ENCODE measurements around the gene PHF21A. TPM values are rescaled to one million over a fixed set of nuclear protein-coding genes. Genes with fewer than 3 reads are reported as not detected.

Gene PHF21A
- total RNA-seq, 2 donors from 2014 or later: 47.2 to 53.9 TPM

DNA sequence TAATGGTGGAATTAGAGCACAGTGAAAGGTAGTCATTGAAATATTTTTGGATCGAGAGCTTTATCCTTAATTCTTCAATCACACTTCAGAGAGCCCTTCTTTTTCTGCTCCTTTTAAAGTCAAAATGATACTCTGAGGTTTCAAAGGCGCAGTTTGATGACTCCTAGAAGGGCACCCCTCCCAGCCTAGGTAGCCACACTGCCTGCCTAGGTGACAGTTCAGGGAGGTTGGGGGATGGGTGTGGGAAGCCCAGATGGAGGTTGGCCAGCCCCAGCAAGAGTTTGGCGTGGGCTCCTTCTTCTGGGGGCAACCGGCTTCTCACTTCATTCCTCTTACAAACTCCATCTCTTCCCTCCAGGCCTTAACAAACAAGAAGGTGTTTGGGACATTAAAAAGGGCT, 28.6 kb upstream of the PHF21A start:
- H3K36me3 Mint-ChIP-seq (ENCODE audit: low read depth): no peaks in the 10 kb centered on the region
- no peak overlapping the region for H3K27ac Mint-ChIP-seq
- 84 to 100% methylated on average over 1 to 4 of the region's 4 CpGs for WGBS, 2 experiments (ENCODE audit: insufficient coverage in 1 of 2, insufficient read length in 1 of 2)
- no peaks in the 10 kb centered on the region for H3K36me3 ChIP-seq (ENCODE audit: control insufficient read depth, insufficient read depth, low read length)
- no peaks in the 10 kb centered on the region for H3K27me3 ChIP-seq (ENCODE audit: control insufficient read depth, insufficient read depth, low read length, poor library complexity, severe bottlenecking)
- no peak overlapping the region for H3K9ac ChIP-seq (ENCODE audit: extremely low read depth, low read length, poor library complexity, severe bottlenecking)
- no peak for DNase-seq
- H3K4me3 ChIP-seq (ENCODE audit: low read length): no peak overlapping the region
- peaks cover 17% of the 10 kb centered on the region for H3K4me1 Mint-ChIP-seq
- peaks cover 3% of the 10 kb centered on the region for H3K9me3 Mint-ChIP-seq
- H3K9me3 ChIP-seq (ENCODE audit: control insufficient read depth, low read length): no peaks in the 10 kb centered on the region
- TF ChIP-seq, protein P1, sequence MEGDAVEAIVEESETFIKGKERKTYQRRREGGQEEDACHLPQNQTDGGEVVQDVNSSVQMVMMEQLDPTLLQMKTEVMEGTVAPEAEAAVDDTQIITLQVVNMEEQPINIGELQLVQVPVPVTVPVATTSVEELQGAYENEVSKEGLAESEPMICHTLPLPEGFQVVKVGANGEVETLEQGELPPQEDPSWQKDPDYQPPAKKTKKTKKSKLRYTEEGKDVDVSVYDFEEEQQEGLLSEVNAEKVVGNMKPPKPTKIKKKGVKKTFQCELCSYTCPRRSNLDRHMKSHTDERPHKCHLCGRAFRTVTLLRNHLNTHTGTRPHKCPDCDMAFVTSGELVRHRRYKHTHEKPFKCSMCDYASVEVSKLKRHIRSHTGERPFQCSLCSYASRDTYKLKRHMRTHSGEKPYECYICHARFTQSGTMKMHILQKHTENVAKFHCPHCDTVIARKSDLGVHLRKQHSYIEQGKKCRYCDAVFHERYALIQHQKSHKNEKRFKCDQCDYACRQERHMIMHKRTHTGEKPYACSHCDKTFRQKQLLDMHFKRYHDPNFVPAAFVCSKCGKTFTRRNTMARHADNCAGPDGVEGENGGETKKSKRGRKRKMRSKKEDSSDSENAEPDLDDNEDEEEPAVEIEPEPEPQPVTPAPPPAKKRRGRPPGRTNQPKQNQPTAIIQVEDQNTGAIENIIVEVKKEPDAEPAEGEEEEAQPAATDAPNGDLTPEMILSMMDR (conservative IDR thresholded peaks at IDR 0.05): no peak
- H3K27me3 Mint-ChIP-seq (ENCODE audit: insufficient read depth): peaks cover 10% of the 10 kb centered on the region
- H3K4me3 Mint-ChIP-seq: no peak overlapping the region
- no peak overlapping the region for H3K27ac ChIP-seq (ENCODE audit: low read depth, low read length)
- H3K4me1 ChIP-seq (ENCODE audit: control insufficient read depth, insufficient read depth, low read length): no peaks in the 10 kb centered on the region

DNA sequence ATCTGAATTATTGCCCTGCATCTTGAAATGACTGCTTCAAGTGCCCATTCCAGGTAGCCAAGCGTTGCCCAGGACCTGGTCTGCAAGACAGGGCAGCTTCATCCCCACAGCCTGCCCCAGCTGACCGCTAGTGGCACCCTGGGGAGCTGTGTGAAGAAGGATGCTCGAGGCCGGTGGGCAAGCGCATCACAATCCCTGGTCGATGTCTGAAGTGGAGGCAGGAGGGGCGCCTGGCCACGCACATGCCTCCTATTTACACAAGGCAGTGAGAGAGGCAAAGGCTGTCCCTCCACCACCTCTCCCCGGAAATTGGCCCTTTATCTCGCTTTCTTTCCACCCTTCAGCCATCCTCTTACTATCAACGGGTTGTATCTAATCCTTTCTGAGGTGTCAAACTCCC, 28.1 kb upstream of the PHF21A start:
- no peaks in the 10 kb centered on the region for H3K36me3 ChIP-seq (ENCODE audit: control insufficient read depth, insufficient read depth, low read length)
- no peaks in the 10 kb centered on the region for H3K27me3 ChIP-seq (ENCODE audit: control insufficient read depth, insufficient read depth, low read length, poor library complexity, severe bottlenecking)
- Mint-ChIP-seq H3K4me1 (peaks cover 17% of the 10 kb centered on the region), H3K27ac (no peak overlapping the region), H3K36me3 (ENCODE audit: low read depth) (no peaks in the 10 kb centered on the region), H3K9me3 (peaks cover 3% of the 10 kb centered on the region), H3K27me3 (ENCODE audit: insufficient read depth) (peaks cover 10% of the 10 kb centered on the region), H3K4me3 (no peak overlapping the region)
- H3K4me3 ChIP-seq (ENCODE audit: low read length): no peak overlapping the region
- no peaks in the 10 kb centered on the region for H3K9me3 ChIP-seq (ENCODE audit: control insufficient read depth, low read length)
- peak; percentile 70 for DNase-seq
- H3K4me1 ChIP-seq (ENCODE audit: control insufficient read depth, insufficient read depth, low read length): no peaks in the 10 kb centered on the region
- H3K9ac ChIP-seq (ENCODE audit: extremely low read depth, low read length, poor library complexity, severe bottlenecking): no peak overlapping the region
- WGBS, 2 experiments (ENCODE audit: insufficient coverage in 1 of 2, insufficient read length in 1 of 2): 44 to 60% methylated on average over 2 to 11 of the region's 11 CpGs
- TF ChIP-seq, protein P1 (conservative IDR thresholded peaks at IDR 0.05): no peak
- H3K27ac ChIP-seq (ENCODE audit: low read depth, low read length): no peak overlapping the region

DNA sequence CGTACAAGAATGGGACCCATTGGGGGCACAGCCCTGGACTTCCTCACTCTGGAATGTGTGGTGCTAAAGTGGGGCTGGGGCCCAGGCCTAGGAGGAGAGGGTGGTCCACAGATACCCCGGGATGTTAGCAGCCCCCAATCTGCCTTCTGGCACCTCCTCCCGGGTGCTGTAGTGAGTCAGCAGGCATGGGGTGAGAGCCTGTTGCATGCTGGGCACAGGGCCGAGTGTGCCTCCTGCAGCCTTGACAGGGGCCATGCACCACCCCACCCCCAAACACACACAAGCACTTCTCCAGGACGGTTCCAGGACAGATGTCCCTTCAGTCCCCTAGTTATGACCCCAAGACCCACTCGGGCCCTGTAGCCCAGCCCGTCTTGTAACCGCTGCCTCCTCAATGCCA, 23.5 kb upstream of the PHF21A start:
- Histone ChIP-seq H3K9ac (ENCODE audit: extremely low read depth, low read length, poor library complexity, severe bottlenecking) (no peak overlapping the region), H3K27ac (ENCODE audit: low read depth, low read length) (no peak overlapping the region), H3K4me3 (ENCODE audit: low read length) (no peak overlapping the region), H3K9me3 (ENCODE audit: control insufficient read depth, low read length) (no peaks in the 10 kb centered on the region), H3K36me3 (ENCODE audit: control insufficient read depth, insufficient read depth, low read length) (no peaks in the 10 kb centered on the region), H3K27me3 (ENCODE audit: control insufficient read depth, insufficient read depth, low read length, poor library complexity, severe bottlenecking) (no peaks in the 10 kb centered on the region), H3K4me1 (ENCODE audit: control insufficient read depth, insufficient read depth, low read length) (no peaks in the 10 kb centered on the region)
- TF ChIP-seq, protein P1 (conservative IDR thresholded peaks at IDR 0.05): no peak
- no peak overlapping the region for H3K27ac Mint-ChIP-seq
- WGBS, 2 experiments (ENCODE audit: insufficient coverage in 1 of 2, insufficient read length in 1 of 2): 87 to 90% methylated on average over 4 to 8 of the region's 8 CpGs
- no peak overlapping the region for H3K4me3 Mint-ChIP-seq
- no peaks in the 10 kb centered on the region for H3K9me3 Mint-ChIP-seq
- no peaks in the 10 kb centered on the region for H3K36me3 Mint-ChIP-seq (ENCODE audit: low read depth)
- peaks cover 12% of the 10 kb centered on the region for H3K4me1 Mint-ChIP-seq
- peaks cover 3% of the 10 kb centered on the region for H3K27me3 Mint-ChIP-seq (ENCODE audit: insufficient read depth)
- no peak for DNase-seq
